GM19372 (cell line): Measurements from ENCODE around the gene ATP2A3.

Source experiments
- ATAC-seq: cut with Tn5 transposase; IDR thresholded peaks from one replicate; pipeline ENCODE4 v1.9.1; 2021; ENCODE audit warnings: mild to moderate bottlenecking, low read depth, moderate library complexity; ENCODE audit not compliant: unreplicated experiment

The ATP2A3 gene

DNA sequence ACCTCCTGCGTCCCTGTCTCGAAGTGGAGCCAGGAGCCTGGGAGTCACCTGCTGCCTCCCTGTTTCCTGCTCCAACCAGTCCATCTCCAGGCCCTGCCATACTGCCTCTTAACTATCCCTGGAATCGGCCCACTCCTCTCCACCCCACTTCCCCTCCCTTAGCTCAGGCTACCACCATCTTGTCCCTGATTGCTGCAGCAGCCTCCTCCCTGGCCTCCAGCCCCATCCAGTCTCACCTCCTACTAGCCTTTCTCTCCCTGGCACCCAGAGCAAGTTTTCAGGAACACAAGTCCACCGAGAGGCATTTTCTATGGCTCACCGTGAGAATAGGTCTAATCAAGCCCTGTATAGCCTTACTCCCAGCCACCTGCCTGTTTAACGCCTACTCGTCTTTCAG, 70.5 kb downstream of the ATP2A3 start:
- ATAC-seq: no peak

DNA sequence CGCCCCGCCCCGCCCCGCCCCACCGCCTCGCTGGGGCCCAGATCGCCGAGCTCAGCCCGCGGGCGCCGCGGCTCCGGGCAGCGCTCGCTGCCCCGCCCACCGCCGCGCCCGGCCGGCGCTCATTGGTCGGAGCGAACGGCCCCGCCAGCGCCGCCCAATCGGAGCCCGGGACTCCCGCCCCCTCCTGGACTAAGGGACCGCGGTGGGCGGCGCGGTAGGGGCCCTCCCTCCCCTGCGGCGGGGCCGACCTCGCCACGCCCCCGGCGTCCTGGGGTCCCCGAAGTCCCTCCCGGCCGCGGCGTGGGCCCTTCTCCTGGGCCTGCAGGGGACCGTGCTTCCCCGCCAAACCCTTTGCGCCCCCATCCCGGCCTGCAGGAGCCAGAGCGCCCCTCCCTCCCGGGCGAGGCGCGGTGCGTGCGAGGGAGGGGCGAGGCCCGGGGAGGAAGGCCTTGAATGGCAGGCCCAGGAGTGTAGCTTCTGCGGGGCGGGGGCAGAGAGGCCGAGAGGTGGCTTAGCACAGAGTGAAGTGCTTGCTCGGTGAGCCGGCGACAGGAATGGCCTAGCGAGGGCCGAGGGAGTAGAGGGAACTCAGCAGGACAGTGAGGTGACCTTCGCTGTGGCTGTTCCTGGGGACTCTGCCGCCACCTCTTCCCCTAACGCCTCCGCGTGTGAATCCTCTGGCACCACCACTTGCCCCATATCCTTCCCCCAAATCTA, 71.1 kb downstream of the ATP2A3 start, which contains the start of gene CAMKK1:
Gene CAMKK1, minus strand, starts transcription at position 51 of the 717 bp plus-strand sequence. CDS start 7,366 bp downstream, outside the sequence.
- ATAC-seq: peak; percentile 80

DNA sequence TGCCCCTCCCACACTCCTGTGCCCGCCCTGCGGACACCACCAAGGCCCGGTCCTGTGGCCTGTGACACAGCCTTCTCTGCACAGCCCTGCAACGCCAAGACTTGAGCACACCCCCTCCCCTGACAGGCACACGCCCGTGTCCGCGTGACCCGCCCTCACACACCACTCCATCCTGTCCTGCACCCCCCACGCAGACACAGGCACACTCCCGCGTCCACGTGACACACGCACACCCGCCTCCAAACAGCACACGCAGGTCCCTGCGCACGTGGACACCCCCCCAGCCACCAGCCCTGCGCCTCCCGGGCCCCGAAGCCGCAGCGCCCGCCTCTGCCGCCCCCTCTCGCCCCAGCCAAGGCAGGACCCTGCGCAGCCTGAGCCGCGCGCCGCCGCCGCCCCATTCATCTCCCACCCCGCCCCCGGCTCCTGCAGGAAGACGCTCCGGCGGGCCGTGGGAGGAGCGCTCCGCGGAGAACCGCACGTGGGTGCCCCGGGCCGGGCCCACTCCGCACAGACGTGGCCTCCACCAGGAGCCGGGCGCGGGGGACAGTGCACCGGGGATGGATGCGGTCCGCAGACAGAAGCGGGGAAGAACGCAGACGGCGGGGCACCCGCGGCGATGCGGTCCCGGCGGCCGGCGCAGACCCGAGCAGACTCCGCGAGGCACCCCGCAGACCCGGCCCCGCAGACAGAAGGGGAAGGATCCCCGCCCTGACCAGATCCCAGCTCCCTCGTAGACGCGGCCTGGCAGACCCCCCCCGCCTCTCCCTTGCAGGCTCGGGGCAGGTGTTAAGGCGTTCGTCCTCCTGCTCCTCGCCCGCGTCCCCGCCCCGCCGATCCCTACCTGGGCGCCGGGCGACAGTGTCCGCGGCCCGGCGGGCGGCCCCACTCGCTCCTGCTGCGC, 71.9 kb downstream of the ATP2A3 start:
- ATAC-seq: peak; percentile 10

DNA sequence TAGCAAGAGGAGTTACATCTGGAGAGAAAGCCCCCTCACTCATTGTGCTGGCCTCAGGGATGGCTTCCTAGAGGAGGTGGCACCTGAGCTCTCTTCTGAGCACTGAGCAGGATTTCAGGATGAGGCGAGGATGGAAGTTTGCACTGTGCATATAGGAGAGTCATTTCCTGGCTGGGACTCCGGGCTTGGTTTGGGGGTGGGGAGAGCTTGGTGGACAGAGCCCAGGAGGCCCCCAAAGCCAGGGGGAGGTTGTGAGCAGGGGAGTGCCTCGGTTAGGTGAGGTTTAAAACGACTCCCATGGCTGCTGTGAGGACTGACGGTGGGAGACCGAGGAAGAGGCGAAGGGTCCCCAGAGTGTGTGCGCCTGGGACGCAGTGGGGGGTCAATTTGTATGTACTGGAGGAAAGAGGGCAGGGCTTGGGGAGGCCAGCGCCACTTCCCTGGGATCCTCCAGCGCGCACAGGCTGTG, 72.6 kb downstream of the ATP2A3 start:
- ATAC-seq: no peak

DNA sequence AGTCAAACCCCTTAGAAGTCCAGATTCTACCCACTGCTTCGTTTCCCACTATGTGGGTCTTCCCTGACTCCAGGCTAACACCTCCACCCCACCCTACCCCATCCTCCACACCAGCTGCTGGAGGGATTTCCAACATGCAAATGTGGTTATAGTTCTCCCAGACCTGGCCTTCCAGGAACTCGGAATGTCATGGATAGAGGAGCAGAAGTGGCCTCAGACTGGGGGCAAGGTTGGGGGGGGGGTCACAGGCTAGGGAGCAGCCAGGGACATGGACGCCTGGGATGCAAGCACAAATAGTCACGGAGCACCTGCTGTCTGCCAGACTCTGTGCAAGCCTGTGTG, 73.4 kb downstream of the ATP2A3 start:
- no peak for ATAC-seq

DNA sequence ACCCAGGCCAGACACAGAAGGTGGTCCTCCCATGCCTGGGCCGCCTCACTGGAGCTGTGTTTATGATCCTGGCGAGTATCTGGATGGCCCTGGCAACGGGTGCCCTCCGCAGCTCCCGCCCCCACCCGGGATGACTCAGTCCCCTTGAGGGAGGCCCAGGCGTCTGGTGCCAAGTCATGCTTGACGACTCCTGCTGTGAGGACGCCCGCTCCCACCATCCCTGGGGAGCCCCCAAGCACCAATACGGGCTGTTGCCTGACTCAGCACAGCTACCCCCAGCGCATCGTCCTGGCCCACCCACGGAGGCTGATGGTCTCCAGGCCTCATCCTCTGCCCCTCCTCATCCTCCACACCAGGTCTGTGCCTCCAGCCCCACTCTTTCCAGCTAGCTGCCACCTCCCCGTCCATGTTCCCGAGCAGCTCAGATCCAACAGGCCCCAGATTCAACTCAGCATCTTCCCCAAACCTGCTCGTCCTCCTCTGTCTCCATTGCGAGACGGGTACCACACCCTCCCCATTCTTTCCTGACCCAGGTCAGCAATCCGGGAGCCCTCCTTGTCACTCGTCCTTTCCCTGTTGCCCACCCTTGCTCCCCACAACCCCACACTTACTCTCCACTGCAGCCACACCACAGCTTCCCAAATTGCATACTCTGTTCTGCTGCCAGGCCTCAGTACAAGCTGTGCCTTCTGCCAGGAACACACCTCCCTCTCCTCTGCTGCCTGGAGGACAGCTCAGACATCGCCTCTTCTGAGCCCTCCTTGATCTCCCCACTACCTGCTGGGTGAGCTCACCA, 74.0 kb downstream of the ATP2A3 start:
- ATAC-seq: no peak

DNA sequence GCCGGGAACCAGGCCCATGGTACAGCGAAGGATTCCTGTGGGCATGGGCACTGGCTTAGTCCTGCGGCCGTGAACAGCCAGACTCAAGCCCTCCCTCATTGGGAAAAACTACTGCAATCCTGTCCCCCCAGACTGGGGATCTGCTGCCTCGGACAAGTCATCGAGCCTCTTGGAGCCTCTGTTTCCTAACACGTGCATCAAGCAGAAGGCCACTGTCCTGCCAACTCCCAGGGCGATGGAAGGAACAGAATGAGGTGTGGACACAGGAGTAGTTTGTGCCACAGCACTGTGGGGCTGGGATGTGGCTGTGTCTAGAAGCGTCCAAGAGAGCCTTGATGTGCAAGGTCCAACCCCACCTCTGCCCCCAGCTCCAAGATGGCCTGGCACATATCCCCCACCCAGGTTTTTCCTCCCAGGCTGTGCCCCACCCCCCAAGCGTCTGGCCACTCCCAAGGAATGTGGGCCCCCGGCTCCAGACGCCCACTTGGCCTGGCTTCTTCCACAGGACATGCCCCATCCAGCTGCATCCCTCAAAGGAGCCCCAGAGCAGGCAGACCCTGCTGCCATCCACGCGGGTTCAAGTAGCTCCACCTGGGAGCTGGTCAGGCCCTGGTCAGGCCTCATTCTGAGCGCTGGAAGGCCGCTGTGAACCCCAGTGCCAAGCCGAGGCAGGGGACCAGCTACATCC, 74.8 kb downstream of the ATP2A3 start:
- ATAC-seq: no peak

DNA sequence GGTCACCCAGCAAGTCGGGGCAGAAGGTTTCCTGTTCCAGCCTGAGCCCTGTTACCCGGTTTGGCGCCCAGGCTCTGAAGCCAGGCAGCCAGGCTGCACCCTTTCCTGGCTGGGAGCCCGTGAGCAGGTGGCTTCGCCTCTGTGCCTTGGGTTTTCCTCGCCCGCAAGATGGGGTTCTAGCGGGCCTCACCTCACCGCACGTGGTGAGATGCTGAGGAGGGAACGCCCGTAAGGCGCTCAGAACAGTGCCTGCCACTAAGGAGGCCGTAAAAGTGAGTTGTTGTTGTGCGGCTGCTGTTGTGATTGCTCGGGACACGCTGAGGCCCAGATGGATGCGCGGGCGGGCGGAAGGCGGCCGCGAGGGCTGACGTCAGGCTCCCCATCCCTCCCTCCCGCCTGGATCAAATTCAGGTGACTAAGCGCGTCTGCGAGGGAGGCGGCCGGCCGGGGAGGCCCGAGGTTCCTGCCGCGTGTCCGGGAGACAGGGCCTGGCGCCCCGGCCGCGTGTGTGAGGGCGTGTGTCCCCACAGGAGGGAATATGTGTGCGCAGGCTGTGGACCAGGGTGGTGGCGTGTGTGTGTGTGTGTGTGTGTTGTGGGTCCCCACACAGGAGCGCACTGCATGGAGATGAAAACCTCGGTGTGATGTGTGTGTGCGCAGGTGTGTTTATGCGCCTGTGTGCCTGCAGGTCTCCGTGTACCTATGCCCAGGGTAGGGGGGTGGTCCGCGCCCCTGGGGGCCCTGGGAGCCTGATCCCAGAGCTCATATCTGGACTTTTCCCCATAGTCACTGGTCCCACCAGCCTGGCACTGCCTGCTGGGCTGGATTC, 75.7 kb downstream of the ATP2A3 start:
- ATAC-seq: no peak

DNA sequence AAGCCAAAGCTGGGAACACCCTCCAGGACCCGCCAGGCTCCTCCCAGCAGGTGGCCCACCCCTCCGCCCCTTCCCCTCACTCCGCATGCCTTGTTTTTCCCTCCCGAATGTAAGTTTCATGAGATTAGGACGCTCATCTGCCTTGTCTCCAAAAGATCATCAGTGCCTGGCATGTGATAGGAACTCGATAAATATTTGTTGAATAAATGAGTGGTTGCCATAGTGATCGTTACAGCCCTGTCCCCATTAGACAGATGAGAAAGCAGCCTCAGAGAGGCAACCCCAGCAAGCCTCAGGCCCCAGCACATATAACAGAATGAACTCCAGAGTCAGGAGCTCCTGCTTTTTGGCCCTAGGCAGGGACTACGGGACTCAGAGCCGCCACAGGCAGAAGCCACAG, 76.4 kb downstream of the ATP2A3 start:
- no peak for ATAC-seq

DNA sequence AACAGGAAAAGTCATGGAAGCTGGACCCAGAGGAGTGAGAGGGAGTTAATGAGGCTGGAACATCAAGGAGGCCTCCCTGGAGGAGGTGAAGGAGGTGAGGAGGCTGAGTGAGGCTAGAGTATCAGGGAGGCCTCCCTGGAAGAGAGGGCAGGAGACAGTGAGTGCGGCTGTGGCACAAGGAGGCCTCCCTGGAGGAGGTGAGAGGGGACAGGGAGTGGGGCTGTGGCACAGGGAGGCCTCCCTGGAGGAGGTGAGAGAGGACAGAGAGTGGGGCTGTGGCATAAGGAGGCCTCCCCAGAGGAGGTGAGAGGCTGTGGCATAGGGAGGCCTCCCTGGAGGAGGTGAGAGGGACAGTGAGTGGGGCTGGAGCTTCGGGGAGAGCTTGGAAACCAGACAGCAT, 76.8 kb downstream of the ATP2A3 start:
- ATAC-seq: no peak

DNA sequence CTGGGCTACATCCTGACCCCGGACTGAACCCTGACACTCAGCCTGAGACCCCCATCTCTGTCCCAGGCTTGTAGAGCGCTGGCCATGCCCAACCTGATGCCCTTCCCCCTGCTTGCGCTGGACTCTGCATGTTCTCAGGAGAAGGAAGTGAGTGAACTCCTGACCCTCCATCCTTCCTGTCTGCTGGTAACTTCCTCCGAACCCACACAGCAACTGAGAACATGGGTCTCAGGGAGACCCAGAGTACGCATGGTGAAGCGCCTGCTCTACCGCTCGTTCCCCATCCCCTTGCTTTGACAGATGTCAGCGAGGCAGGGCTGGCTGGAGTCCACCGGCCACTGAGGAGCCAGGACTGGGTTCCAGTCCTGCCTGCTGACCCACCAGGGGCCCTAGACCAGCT, 77.5 kb downstream of the ATP2A3 start:
- ATAC-seq: no peak

DNA sequence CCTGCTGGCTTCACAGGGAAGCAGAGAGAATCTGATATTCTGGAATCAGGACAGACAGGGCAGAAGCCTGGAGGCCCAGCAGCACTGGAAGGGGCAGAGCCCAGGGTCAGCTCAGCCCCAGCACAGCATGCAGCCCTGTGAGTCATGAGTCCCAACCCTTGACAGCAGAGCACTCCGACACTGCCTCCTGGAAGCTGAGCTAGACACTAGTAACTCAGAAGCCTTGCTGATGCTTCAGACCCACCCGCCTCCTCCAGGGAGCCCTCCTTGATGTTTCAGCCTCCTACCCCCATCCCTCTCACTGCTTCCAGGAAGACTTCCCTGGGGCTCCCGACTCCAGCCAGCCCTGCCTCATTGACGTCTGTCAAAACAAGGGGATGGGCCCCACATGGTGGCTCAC, 78.3 kb downstream of the ATP2A3 start:
- no peak for ATAC-seq

DNA sequence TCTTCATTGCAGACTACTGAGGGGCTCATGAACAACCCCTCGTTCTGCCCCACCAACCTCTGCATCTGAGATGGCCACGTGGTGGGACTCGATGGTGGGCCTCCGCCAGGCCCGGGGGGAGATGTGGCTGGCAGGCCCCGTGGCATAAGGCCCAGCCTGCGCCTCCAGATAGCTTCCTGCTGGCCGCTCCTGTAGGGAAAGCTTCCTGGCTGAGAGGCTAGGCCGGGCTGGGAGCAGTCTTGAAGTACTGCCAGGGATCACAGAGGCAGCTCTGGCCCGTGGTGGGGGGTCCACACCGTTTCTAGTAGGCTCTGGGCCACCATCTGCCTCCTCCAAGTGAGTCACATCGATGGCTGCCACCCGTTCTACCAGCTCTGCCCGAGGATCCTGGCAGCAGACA, 79.0 kb downstream of the ATP2A3 start:
- ATAC-seq: no peak

DNA sequence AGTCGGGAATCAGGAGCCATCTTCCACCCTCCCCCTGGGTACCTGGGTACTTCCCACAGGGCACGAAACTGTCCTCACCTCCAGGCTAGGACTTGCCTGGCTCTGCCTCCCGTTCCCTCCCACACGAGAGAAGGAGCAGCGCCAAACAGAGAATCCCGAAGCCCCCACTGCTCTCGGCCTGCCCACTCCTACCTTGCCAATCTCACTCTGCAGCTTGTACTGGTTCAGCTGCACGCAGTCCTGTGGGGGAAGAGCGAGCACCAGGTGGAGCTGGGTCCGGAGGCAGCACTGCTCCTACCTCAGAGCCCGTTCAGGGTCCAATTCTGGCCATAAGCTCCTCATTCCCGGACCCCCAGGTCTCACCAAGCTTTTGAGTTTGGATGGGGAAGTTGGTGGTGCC, 80.0 kb downstream of the ATP2A3 start:
- no peak for ATAC-seq

DNA sequence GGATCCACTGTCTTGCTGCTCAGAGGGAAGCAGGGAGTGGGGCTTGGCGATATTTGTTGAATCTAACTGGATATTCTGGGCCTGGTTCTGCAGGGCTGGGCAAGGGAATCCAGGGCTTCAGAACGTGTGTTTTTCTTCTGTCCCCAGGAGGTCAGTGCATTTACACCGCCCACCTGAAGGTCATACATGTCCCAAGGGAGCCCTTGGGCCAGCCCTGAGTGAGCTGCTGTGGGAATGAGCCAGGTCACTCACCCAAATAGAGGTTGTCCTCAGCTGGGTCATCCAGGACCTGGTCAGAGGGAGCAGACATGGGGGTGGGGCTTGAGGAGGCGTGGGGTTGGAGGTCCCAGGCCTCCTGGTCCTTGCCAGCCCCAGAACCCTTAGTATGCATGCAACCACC, 82.0 kb downstream of the ATP2A3 start:
- ATAC-seq: no peak

DNA sequence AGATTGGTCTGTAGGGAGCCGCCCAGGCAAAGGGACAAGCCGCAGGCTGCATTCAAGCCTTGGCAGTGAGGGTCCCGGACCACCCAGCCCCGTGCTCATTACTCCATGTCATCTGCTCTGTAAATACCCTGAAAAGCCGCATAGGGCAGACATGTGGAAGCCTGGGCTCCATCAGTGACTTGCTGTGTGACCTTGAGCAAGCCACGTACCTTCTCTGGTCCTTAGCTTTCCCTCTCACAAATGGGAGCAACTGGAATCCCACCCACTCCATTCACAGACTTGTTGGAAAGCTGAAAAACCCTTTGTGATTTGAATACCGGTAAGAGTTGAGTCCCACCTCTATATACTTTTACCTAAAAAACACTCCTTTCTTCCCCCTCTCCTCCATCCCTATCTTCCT, 83.3 kb downstream of the ATP2A3 start:
- ATAC-seq: no peak

DNA sequence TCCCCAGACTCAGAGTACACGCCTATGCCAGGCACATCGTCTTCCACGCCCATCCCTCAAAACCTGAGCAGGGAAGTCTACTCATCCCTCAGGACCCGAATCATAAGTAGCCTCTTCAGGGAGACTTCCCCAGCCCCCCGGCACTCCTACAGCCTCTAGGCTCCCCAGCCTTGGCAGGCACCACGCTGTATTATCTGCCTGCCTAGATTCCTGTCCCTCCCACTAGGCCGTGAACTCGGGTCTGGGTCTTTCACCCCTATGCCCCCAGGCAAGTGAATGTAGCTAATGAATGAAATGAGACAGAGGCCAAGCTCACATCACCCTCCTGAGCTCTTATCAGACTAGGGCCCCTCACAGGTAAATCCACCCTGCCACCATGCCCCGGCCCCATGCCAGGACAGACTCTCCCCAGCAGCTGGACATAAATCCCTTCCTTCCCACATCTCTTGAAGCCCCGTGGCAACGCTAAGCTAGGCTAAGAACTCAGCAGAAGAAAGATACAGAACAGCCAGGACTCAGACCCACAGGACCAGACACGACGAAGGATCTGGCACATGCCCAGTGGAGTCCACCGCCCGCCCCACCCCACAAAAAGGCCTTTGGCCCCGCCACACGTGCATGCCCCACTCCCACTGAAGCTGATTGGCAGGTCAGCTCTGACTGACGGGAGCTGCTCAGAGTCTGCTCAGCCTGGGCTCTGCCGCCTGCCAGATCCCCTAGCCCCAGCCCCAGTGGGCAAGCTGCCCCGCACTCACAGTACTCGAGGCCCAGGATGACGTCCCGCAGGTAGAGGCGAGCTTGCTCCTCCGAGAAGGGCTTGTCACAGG, 84.4 kb downstream of the ATP2A3 start:
- no peak for ATAC-seq

DNA sequence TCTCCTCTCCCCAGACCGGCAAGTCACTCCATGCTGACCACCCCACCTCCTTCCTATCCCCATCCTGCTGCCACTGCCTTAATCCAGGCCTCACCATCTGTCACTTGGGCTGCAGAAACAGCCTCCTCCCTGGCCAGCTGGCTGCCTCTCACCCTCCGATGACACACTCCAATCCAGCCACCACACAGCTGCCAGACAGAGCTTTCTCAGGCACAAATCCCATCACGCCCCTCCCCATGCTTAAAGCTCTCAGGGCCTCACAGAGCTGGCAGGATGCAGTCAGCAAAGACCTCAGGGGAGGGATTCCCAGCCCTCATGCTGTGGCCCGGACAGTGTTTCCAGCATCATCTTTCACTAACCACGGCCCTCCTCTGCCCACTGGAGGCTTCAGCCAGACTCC, 85.1 kb downstream of the ATP2A3 start:
- no peak for ATAC-seq

DNA sequence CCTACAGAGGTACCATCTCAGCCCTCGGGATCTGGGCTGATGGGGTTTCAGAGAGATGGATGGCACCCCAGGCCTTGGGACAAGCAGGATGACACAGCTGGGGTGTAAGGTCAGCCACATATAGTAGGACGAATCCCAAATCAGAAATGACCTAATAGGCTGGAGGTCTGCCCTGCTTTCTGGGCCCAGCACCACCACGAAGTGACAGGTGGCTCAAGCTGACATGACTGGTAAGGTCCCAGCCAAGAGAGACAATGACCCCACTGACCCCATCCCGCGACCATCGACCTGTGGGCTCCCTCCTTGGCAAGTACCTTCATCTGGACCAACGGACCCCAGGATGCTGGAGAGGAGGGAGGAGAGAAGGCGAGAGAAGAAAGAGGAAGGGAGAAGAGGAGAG, 87.0 kb downstream of the ATP2A3 start:
- no peak for ATAC-seq
